ENCODE measurements around the gene OAT. TPM values are rescaled to one million over a fixed set of nuclear protein-coding genes. Genes with fewer than 3 reads are reported as not detected.

Gene OAT
- total RNA-seq, 1 experiment from 2014 or later, result 53.0 TPM

DNA sequence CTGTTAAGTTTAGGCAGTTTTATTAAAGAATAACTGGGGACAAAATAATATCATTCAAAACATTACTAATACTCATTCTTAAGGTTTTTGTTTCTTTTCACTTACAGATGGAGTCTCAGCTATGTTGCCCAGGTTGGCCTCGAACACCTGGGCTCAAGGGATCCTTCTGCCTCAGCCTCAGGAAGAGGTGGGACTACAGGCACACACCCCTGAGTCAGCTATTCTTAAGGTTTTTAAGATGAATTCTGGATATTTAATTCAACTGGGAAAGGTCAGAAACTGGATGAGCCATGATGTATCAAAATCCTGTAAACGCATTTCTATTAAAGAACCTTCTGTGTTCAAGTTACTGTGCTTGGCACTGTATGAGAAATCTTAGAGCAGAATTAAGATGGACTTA, 3.5 kb downstream of the OAT start:
- H3K4me1 Mint-ChIP-seq (ENCODE audit: low read depth, unreplicated experiment), result no peaks in the 10 kb centered on the region
- CTCF ChIA-PET, result no interaction called here
- H3K36me3 Mint-ChIP-seq (ENCODE audit: insufficient read depth, unreplicated experiment), result peaks cover 21% of the 10 kb centered on the region

DNA sequence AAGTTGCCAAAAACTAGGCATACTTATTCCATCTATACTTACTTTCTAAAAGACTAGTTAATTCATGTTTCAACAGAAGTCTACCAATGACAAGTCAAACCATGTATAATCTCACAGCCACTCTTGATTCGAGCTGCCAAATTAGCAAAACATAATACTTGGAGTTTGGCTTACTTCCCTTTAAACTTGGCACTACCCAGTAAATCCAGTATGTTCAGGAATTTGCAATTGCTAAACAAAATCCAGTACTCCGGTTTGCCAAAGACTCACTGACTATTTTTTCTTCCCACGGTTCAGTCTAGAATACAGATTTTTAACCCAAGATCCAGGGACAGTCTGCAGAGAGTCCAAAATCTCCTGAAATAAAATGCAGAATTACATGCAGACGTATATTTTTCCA, 4.6 kb downstream of the OAT start:
- TF ChIP-seq, protein P1, sequence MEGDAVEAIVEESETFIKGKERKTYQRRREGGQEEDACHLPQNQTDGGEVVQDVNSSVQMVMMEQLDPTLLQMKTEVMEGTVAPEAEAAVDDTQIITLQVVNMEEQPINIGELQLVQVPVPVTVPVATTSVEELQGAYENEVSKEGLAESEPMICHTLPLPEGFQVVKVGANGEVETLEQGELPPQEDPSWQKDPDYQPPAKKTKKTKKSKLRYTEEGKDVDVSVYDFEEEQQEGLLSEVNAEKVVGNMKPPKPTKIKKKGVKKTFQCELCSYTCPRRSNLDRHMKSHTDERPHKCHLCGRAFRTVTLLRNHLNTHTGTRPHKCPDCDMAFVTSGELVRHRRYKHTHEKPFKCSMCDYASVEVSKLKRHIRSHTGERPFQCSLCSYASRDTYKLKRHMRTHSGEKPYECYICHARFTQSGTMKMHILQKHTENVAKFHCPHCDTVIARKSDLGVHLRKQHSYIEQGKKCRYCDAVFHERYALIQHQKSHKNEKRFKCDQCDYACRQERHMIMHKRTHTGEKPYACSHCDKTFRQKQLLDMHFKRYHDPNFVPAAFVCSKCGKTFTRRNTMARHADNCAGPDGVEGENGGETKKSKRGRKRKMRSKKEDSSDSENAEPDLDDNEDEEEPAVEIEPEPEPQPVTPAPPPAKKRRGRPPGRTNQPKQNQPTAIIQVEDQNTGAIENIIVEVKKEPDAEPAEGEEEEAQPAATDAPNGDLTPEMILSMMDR (IDR thresholded peaks at IDR 0.05; ENCODE audit: unreplicated experiment), result no peak
- peaks cover 16% of the 10 kb centered on the region for H3K36me3 Mint-ChIP-seq (ENCODE audit: insufficient read depth, unreplicated experiment)
- no TSS peak for BruUV-seq (replicated peaks)
- H3K27me3 Mint-ChIP-seq (ENCODE audit: unreplicated experiment), result no peaks in the 10 kb centered on the region
- no peak overlapping the region for H3K27ac Mint-ChIP-seq (ENCODE audit: unreplicated experiment)
- no peak for DNase-seq
- CTCF ChIA-PET, result no interaction called here
- no peaks in the 10 kb centered on the region for H3K4me1 Mint-ChIP-seq (ENCODE audit: low read depth, unreplicated experiment)
- intact Hi-C loops (cut with micrococcal nuclease; ENCODE audit: unreplicated experiment), result no loop called here
- H3K9me3 Mint-ChIP-seq (ENCODE audit: low read depth, unreplicated experiment), result no peaks in the 10 kb centered on the region
- no peak overlapping the region for H3K4me3 Mint-ChIP-seq (ENCODE audit: low read depth, unreplicated experiment)

More for the DNA sequence above, 3.5 kb downstream of the OAT start:
- no TSS peak for BruUV-seq (replicated peaks)
- TF ChIP-seq, protein P1 (IDR thresholded peaks at IDR 0.05; ENCODE audit: unreplicated experiment), result no peak
- Mint-ChIP-seq H3K27ac (ENCODE audit: unreplicated experiment) (no peak overlapping the region), H3K27me3 (ENCODE audit: unreplicated experiment) (no peaks in the 10 kb centered on the region), H3K4me3 (ENCODE audit: low read depth, unreplicated experiment) (no peak overlapping the region), H3K9me3 (ENCODE audit: low read depth, unreplicated experiment) (no peaks in the 10 kb centered on the region)
- DNase-seq, result no peak
- intact Hi-C loops (cut with micrococcal nuclease; ENCODE audit: unreplicated experiment), result no loop called here

DNA sequence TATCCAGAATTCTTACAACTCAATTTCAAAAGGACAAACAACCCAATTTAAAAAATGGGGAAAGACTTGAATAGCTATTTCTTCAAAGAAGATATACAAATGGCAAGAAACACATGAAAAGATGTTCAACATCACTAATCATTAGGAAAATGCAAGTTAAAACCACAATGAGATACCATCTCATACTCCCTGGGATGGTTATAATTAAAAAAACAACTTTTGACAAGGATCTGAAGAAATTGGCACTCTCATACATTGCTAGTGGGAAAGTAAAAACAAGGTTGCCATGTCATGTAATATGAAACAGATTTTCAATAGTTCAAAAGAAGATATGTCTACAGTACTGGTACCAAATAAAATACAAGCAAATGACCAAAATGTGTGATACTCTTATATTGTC, 9.0 kb downstream of the OAT start:
- H3K27ac Mint-ChIP-seq (ENCODE audit: unreplicated experiment), result no peak overlapping the region
- H3K27me3 Mint-ChIP-seq (ENCODE audit: unreplicated experiment), result no peaks in the 10 kb centered on the region
- intact Hi-C loops (cut with micrococcal nuclease; ENCODE audit: unreplicated experiment), result no loop called here
- peaks cover 14% of the 10 kb centered on the region for H3K36me3 Mint-ChIP-seq (ENCODE audit: insufficient read depth, unreplicated experiment)
- TF ChIP-seq, protein P1 (IDR thresholded peaks at IDR 0.05; ENCODE audit: unreplicated experiment), result no peak
- H3K4me3 Mint-ChIP-seq (ENCODE audit: low read depth, unreplicated experiment), result no peak overlapping the region
- BruUV-seq (replicated peaks), result no TSS peak
- no peaks in the 10 kb centered on the region for H3K9me3 Mint-ChIP-seq (ENCODE audit: low read depth, unreplicated experiment)
- no peak for DNase-seq
- CTCF ChIA-PET, result interaction anchor here (0.5 to 0.9 kb wide), 2 partner anchors 9 to 17 kb away, joined by 3 read pairs; partner anchors contain the start of gene OAT
- peaks cover 9% of the 10 kb centered on the region for H3K4me1 Mint-ChIP-seq (ENCODE audit: low read depth, unreplicated experiment)

DNA sequence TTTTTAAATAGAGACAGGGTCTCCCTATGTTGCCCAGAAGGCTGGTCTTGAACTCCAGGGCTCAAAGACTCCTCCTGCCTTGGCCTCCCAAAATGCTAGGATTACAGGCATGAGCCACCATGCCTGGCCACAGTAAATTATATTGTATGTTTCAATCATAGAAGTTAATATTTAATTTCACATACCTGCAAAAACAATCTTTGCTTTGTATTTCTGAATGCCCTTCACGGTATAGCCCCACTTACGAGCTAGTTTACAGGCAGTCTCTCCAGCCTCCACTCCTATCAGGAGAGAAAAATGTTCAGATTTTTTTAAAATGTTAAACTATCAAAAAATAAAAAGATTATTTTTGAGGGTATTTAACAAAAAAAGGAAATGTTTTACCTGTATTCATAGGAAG, 10.4 kb downstream of the OAT start:
- TF ChIP-seq, protein P1 (IDR thresholded peaks at IDR 0.05; ENCODE audit: unreplicated experiment), result no peak
- Mint-ChIP-seq H3K9me3 (ENCODE audit: low read depth, unreplicated experiment) (no peaks in the 10 kb centered on the region), H3K27me3 (ENCODE audit: unreplicated experiment) (no peaks in the 10 kb centered on the region), H3K27ac (ENCODE audit: unreplicated experiment) (no peak overlapping the region), H3K4me3 (ENCODE audit: low read depth, unreplicated experiment) (no peak overlapping the region), H3K36me3 (ENCODE audit: insufficient read depth, unreplicated experiment) (peaks cover 14% of the 10 kb centered on the region), H3K4me1 (ENCODE audit: low read depth, unreplicated experiment) (peaks cover 9% of the 10 kb centered on the region)
- CTCF ChIA-PET, result no interaction called here
- no TSS peak for BruUV-seq (replicated peaks)
- DNase-seq, result no peak
- intact Hi-C loops (cut with micrococcal nuclease; ENCODE audit: unreplicated experiment), result no loop called here
